Prostate gland (tissue), 2 donors: Measurements from ENCODE around the gene SLC22A4.

ENCODE experiments used
- POLR2AphosphoS5 ChIP-seq: sonication (generic); formaldehyde crosslinking; IDR thresholded peaks from one replicate; pipeline ENCODE4 v1.6.1; 2017; ENCODE audit warnings: antibody characterized with exemption
- TF ChIP-seq, protein P1 (sequence below), 4 experiments: fragments of 200-600 bp in 2 of 4; fragments of 450-650 bp in 2 of 4; sonication (generic) in 2 of 4; IDR thresholded peaks; 1 replicate in 3 of 4; 2 replicates in 1 of 4; pipeline ENCODE4 v1.5.1; 2016 to 2019; ENCODE audit warnings: antibody characterized with exemption in 4 of 4, mild to moderate bottlenecking in 2 of 4, moderate library complexity in 2 of 4

GRCh38 chr5:132370181-132370970 lies 76.2 kb downstream of the SLC22A4 start:
- TF ChIP-seq, protein P1, sequence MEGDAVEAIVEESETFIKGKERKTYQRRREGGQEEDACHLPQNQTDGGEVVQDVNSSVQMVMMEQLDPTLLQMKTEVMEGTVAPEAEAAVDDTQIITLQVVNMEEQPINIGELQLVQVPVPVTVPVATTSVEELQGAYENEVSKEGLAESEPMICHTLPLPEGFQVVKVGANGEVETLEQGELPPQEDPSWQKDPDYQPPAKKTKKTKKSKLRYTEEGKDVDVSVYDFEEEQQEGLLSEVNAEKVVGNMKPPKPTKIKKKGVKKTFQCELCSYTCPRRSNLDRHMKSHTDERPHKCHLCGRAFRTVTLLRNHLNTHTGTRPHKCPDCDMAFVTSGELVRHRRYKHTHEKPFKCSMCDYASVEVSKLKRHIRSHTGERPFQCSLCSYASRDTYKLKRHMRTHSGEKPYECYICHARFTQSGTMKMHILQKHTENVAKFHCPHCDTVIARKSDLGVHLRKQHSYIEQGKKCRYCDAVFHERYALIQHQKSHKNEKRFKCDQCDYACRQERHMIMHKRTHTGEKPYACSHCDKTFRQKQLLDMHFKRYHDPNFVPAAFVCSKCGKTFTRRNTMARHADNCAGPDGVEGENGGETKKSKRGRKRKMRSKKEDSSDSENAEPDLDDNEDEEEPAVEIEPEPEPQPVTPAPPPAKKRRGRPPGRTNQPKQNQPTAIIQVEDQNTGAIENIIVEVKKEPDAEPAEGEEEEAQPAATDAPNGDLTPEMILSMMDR (IDR thresholded peaks at IDR 0.05): no peak
- no peak for TF ChIP-seq POLR2AphosphoS5
